G401.6 (cell line): ENCODE data around the gene ALG1L2.
"Not testable (repeated sequence)": the region's sequence is repeated elsewhere in the genome, so short reads cannot be mapped to it uniquely, and the experiment has no call there.

Experiments
- FAIRE-seq: peaks from 2 replicates; lab custom pipeline; 2012; peaks lifted over from hg19 to GRCh38; lab: Jason Lieb, UNC

Gene ALG1L2

GRCh38 chr3:130081351-130081881 lies at the start of gene ALG1L2:
Gene ALG1L2, plus strand, starts transcription at chr3:130081831. Its CDS starts 186 bp downstream, at chr3:130082017.
- FAIRE-seq: no peak

- not testable (repeated sequence) for FAIRE-seq
Measured at GRCh38 chr3:130037126-130037815, 44.4 kb upstream of the ALG1L2 start.

- FAIRE-seq: not testable (repeated sequence)
Measured at GRCh38 chr3:130042736-130043135, 38.9 kb upstream of the ALG1L2 start.

DNA sequence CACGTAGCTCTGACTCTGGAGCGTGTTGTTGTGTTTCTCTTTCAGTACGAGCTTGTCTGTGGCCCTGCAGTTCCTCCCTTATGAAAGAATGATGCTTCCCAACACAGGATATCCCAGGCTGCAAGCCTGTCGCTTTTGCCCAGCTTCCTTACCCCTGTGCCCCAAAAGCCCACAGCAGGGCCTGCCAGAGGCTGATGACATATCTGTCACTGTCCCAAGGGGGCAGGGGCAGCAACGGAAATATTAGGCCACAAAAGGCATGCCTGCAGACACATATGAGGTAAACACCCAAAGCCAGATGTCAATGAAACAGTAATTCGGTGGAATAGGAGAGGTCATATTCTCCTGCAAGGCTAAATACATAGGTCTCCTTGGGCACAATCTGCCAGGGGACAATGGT lies 38.0 kb upstream of the ALG1L2 start:
- FAIRE-seq: not testable (repeated sequence)

- no peak for FAIRE-seq
Measured at GRCh38 chr3:130044370-130044769, 37.3 kb upstream of the ALG1L2 start.

DNA sequence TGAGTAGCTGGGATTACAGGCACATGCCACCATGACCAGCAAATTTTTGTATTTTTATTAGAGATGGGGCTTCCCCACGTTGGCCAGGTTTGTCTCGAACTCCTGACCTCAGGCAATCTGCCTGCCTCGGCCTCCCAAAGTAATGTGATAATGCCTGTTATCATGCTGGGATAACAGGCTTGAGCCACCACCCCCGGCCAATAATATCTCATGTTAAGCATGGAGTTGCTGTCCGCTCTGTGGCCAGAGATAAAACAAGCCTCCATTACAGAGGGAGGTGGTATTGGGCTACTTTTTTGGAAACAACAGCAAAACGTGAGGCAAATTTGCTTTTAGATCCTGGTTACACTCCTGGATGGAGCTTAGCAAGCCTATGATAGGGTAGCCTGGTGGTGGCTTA lies 32.9 kb upstream of the ALG1L2 start:
- FAIRE-seq: no peak

GRCh38 chr3:130052366-130052765 lies 29.3 kb upstream of the ALG1L2 start:
- FAIRE-seq: not testable (repeated sequence)

DNA sequence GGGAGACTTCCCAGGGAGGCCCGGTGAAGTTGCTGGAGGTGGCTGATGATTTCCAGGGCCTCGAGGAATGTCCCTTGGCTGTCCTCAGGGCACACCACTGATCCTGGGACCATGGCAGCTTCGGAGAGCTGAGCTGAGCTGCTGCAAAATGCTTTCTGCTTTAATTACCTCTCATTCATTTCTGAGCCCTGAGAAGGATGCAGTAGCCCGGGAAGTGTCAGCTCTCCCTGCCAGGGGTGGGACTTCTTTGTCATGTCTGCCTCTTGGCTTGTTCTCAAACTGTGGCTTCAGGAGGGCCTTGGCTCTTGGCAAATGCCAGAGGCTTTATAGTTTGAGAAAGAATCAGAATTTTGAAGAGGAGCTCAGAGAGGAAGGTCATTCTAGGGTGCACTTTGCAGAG lies 28.7 kb upstream of the ALG1L2 start:
- not testable (repeated sequence) for FAIRE-seq

DNA sequence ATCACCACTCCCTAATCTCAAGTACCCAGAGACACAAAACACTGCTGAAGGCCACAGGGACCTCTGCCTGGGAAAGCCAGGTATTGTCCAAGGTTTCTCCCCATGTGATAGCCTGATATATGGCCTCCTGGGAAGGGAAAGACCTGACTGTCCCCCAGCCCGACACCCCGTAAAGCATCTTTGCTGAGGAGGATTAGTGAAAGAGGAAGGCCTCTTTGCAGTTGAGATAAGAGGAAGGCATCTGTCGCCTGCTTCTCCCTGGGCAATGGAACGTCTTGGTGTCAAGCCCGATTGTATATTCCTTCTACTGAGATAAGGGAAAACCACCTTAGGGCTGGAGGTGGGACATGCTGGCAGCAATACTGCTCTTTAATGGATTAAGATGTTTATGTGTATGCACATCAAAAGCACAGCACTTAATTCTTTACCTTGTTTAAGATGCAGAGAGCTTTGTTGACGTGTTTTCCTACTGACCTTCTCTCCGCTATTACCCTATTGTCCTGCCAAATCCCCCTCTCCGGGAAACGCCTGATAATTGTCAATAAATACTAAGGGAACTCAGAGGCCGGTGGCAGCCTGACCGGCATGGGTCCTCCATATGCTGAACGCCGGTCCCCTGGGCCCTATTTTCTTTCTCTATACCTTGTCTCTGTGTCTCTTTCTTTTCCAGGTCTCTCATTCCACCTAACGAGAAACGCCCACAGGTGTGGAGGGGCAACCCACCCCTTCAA lies 23.9 kb upstream of the ALG1L2 start:
- not testable (repeated sequence) for FAIRE-seq

GRCh38 chr3:130058267-130058657 lies 23.4 kb upstream of the ALG1L2 start:
- not testable (repeated sequence) for FAIRE-seq

- FAIRE-seq: not testable (repeated sequence)
Measured at GRCh38 chr3:130058716-130059115, 22.9 kb upstream of the ALG1L2 start.

GRCh38 chr3:130059162-130059561 lies 22.5 kb upstream of the ALG1L2 start:
- not testable (repeated sequence) for FAIRE-seq

DNA sequence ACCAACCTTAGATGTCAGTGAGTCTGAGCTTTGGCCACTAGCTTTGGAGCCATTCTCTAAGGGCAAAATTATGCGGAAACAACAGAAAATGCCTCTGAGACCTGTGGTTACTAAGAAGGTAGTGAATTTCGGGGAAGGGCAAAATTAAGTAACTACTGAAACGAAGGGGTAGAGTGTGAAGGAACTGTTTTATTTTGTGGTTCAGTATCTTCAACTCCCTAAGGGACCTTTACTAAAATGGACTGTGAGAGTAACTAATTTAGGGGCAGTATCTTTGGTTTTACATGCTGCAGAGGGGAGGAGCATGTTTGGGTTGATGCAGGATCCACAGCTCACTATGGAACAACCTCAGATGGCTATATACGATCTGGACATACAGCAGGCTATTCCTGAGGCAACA lies 8.0 kb upstream of the ALG1L2 start:
- no peak for FAIRE-seq

- no peak for FAIRE-seq
Measured at GRCh38 chr3:130077636-130078035, 4.0 kb upstream of the ALG1L2 start.

DNA sequence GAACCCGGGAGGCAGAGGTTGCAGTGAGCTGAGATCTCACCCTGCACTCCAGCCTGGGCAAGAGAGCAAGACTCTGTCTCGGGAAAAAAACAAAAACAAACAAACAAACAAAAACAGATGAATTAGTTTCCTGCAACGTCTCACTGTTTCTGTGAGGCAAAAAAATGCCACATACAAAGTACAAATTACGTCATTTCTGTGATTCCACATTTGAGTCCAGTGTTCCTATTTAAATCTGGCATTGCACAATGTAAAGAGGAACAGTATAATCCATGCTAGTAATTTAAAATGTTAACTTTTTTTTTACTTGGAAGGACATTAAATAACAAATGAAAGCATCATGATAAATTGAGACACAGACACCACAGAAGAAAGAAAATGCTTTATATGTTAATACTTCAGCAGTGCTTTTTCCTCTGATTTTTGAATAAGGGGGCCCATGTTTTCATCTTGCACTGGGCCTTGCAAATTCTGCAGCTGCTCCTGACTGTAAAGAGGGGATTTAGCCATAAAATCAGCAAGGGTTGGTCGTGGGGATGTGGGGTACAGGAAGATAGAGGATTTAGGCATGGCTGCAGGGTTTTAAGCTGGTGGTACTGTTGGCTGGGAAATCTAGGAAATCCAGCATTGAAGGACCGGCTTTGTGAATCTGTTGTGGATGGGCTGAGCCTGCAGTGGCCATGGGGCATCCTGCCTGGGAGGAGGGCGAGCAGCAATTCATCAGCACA lies 1.9 kb downstream of the ALG1L2 start:
- not testable (repeated sequence) for FAIRE-seq

GRCh38 chr3:130084436-130084980 lies 2.9 kb downstream of the ALG1L2 start:
- FAIRE-seq: no peak

GRCh38 chr3:130085881-130086280 lies 4.2 kb downstream of the ALG1L2 start:
- no peak for FAIRE-seq

GRCh38 chr3:130086628-130087027 lies 5.0 kb downstream of the ALG1L2 start:
- not testable (repeated sequence) for FAIRE-seq

DNA sequence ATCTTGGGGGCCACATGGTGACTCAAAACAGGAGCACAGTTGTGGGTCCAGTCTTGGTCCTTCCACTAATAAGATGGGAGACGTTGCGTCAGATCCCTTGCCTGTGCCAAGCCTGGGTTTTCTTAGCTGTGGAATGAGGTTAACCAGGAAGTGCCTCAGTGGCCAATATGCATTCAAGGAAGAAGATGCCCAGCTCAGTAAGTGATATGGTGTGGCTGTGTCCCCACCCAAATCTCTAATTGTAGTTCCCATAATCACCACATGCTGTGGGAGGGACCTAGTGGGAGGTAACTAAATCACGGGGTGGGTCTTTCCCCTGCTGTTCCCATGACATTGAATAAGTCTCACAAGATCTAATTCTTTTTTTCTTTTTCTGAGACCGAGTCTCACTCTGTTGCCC lies 6.4 kb downstream of the ALG1L2 start:
- no peak for FAIRE-seq

- FAIRE-seq: not testable (repeated sequence)
Measured at GRCh38 chr3:130090681-130091080, 9.1 kb downstream of the ALG1L2 start.

DNA sequence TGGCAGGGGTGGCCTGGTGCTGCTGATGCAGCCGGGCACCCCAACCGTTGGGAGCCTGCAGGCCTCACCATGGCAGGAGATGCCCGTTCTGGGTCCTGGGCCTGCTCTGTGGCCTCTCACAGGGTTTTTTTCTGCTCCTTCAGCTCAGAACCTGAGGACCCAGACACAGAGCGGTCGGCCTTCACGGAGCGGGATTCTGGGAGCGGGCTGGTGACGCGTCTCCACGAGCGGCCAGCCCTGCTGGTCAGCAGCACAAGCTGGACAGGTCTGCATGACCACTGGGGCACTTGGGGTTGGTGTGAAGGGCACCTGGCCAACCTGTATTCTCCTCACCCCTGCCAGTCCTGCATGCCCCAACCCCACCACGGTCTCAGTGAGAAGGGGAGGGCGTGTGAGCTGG lies 10.3 kb downstream of the ALG1L2 start:
- FAIRE-seq: no peak

- FAIRE-seq: no peak
Measured at GRCh38 chr3:130093741-130094391, 12.2 kb downstream of the ALG1L2 start.
